ENCODE measurements around the gene MED13L.

DNA sequence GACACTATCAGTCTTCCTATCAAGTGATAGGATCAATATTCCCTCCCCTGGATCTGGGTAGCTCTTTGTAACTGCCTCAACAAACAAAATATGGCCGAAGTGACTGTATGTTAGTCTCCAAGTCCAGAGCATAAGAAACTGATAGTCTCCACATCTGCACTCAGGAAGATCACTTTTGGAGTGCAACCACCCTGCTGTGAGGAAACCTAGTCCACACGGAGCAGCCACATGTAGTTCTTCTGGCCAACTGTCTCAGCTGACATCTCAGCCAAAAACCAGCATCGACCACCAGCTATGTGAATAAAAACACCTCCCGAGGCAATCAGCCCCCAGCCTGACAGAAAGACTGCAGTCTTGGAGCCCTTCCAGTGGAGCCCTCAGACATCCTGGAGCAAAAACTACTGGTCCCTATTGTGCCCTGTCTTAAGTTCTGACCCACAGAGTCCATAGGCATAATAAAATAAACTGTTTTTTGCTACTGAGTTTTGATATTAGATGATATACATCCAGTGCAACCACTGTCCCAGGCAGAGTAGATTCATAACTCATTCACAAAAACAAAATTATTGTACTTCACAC lies 143.8 kb downstream of the MED13L start:
- TF ChIP-seq EZH2phosphoT487 (IDR thresholded peaks at IDR 0.05; ENCODE audit: insufficient read depth, low read depth) (no peak), EZH2 (IDR thresholded peaks at IDR 0.05; ENCODE audit: insufficient read depth, poor library complexity, severe bottlenecking) (no peak)
